ENCODE data around the gene POGLUT2.

The POGLUT2 gene

DNA sequence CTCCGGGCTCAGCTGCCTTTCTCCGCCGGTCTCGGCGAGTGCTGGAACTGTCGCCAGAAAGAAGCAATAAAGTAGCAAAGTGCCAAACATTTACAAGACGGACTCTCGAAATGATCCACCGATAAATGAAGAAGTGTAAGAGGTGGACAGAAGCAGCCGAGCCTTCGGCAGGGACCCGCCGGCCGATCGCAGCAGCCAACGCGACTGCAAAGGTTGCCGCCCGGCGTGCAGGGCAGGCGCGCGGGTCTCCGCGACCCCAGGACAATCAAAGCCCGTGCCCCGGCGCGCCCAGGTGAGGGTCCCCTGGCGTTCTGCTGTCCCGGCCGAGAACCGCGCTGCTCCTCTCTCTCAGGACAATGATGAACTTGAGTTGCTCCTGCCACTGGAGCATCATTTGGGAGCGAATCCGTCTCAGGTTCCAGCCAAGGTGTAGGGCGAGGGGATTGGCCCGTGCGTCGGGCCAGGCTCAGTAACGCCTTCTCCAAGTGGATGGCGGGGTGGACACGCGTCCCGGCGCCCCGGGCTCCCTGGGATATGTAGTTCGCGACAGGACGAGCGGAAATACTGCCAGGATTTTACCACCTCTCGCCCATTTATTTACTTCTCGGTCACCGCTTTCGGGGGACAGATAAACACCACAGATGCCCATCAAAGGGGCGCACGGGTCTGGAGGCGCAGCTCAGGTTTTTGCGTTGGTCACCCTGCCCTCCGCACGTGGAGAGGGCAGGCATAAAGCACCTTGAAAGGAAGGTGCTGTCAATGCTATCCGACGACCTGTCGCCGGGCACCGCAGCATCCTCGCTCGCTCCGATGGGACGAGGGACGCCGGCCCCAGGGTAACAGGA is at the start of gene POGLUT2, which contains the start of gene BIVM:
Gene POGLUT2, minus strand, starts transcription at position 396 of the 845 bp plus-strand sequence. Its CDS starts 306 bp downstream, at position 90.
Gene BIVM, plus strand, starts transcription at position 539 of the 845 bp plus-strand sequence. CDS start 8,149 bp downstream, outside the sequence.
- DNase-seq (ENCODE audit: low read depth) = peak; percentile 58

DNA sequence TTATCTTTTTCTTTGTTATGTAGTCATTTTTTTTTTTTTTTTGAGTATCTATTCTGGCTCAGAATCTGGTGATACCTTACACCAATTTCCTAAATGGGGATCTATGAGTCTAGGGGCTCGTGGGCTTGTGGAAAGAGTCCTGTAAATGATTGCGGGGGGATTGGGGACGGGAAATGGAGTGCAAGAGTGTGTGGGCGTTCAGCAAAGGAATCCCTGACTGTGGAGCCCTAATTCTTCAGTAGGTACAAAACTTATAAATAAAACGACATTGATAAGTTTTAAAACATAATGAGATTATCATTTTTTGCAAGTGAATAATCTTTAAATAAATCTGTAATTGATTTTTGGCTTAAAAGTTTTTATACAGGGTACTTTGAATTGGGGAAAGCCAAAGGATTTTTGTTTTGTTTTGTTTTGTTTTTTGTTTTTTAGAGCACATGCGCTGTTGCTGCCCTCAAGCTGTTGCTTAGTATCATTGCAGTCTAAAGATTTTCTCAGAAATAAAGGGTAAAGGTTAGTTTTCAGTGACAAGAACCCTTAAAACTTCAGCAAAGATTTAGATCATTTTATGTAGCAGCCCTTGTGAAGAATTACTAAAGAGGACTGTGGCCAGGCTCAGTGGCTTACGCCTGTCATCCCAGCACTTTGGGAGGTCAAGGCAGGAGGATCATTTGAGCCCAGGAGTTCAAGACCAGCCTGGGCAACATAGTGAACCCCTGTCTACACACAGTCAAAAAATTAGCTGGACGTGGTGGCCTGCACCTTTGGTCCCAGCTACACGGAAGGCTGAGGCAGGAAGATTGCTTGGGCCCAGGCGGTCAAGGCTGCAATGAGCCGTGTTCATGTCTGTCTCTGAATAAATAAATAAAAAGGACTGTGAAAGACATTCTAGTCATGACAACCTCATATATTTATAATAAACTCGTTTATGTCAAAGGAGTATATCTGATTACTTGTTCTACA is 48.8 kb upstream of the POGLUT2 start:
- no peak for DNase-seq (ENCODE audit: low read depth)

DNA sequence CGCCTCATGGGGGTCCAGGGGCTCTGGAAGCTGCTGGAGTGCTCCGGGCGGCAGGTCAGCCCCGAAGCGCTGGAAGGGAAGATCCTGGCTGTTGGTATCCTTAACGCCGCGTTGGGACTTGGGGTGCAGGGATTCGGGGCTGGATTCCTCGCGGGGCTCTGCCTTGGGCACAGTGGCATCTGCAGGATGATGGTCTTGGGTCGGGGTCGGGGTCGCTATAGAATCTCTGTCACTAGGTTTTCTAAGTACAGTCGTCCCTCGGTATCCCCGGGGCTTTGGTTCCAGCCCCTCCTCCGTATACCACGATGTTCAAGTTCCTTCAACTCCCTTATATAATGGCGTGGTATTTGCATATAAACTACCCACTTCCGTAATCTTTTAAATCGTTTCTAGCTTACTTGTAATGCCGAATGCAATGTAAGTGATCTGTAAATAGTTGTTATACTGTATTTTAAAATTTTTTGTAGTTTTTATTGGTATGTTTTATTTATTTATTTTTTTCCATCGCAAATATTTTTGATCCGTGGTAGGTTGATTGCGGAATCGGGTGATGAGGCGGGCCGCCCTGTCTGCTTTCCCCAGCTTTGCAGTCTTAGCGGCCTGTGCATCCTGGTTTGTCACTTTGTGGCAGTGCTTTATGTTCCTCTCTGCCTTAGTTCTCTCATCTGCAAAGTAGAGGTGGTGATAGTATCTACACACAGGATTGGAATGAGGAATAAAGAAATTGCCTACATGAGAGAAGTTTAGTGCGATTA is 47.7 kb upstream of the POGLUT2 start:
- DNase-seq (ENCODE audit: low read depth) = no peak

DNA sequence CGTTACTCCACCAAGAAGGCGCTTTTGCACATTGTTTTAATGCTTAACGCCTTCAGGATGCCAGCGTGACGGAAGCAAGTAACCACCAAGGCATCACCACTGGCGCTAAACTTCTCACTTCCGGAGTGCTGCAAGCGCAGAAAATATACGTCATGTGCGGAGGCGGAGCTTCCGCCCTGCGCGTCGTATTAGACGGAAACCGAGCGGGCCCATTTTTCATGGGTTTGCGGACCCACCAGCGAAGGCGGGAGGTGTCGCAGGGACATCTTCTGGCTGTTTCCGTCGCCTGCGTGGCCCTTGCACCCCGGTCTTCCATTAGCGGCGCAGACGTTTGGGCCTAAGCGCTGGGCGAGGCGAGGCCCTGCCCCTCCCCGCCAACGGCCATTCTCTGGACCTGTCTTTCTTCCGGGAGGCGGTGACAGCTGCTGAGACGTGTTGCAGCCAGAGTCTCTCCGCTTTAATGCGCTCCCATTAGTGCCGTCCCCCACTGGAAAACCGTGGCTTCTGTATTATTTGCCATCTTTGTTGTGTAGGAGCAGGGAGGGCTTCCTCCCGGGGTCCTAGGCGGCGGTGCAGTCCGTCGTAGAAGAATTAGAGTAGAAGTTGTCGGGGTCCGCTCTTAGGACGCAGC is 47.0 kb upstream of the POGLUT2 start, which contains the start of gene ERCC5:
Gene ERCC5, plus strand, starts transcription at position 403 of the 631 bp plus-strand sequence. CDS start 235 bp downstream, outside the sequence.
- peak; percentile 69 for DNase-seq (ENCODE audit: low read depth)

DNA sequence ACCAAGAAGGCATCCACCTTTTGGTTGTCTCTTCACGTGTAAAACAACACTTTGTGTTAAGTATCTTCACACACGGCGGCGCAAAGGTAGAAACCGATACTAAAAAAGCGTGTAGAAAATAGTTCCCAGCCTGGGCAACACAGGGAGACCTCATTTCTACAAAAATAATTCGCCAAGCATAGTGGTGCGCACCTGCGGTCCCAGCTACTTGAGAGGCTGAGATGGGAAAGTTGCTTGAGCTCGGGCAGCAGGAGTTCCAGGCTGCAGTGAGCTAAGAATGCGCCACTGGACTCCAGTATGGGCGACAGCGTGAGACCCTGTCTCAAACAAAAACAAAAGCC is 46.5 kb upstream of the POGLUT2 start:
- no peak for DNase-seq (ENCODE audit: low read depth)

DNA sequence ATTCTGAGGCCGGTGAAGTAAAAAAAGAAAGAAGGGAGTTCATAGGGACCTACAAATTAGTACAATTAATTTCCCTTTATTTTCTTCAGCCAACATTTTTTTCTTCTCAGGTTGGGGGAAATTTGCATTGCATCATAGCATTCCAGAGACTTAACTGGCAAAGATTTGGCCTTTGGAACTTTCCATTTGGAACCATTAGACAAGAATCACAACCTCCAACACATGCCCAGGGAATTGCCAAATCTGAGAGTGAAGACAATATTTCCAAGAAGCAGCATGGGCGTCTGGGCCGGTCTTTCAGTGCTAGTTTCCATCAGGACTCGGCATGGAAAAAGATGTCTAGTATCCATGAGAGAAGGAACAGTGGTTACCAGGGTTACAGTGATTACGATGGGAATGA is 40.7 kb upstream of the POGLUT2 start:
- no peak for DNase-seq (ENCODE audit: low read depth)

DNA sequence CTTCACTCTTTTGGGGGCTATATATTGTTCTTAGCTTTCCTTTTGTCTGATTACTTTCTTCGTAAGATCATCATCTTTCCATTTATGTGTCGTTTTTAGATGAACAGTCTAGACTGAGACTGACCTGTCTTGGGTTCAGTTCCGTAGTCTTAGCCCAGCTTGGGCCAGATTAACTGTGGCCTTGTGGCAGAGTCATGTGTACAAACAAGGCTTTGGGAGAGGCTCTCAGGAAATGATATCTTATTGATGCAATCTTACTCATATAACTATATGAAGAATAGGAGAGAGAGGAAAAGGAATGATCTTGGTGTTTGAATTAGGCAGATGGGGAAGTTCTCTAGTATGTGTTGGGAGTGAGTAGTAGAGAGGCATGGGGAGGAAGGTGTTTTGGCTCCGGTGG is 40.2 kb upstream of the POGLUT2 start:
- DNase-seq (ENCODE audit: low read depth) = no peak

DNA sequence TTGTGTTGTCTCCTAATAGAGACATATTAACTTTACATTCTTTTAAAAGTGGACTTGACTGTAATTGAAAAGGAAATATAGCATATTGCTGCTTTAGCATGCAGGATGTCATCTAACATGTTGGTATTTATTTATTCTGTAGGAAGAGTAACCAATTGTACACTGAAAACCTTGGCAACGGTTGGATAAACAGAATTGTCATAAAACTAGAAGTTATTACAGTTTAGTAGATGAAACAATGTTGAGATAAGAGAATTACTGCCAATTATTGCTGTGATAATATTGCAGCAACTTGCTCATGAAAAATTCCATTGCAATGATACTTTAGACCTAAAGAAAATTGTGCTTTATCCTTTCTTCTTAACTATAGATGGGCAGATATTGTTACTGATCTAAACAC is 39.5 kb upstream of the POGLUT2 start:
- no peak for DNase-seq (ENCODE audit: low read depth)

DNA sequence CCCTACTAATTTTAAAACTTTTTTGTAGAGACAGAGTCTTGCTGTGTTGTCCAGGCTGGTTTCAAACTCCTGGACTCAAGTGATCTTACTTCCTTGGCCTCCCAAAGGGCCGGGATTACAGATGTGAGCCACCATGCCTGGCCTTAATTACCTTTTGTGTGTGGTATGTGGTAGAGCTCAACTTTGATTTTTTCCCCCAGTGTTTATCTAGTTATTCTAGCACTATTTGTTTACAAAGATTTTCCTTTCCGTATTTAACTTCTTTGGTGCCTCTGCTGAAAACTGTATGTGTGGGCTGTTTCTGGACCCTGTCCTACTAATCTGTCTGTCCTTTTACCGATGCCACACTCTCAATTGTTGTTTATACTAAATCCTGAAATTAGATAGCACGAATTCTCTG is 37.7 kb upstream of the POGLUT2 start:
- DNase-seq (ENCODE audit: low read depth) = no peak

DNA sequence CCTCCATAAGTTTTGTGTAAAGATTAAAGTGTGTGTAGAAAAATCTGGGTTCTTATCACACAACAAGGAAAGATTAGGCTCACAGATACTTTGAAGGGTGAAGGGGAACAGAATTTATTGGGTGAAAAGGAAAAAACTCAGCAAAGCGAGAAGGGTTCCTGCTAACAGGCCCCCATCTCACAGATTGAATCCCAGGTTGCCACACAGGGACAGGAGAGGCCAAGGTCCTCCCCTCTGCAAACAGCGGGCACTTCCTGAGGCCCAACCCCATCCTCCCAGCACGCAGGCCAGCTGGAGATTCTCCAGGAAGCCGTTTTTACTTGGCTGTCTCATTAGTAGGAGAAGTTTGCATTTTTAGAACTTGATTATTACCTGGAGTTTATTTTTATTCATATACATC is 31.9 kb upstream of the POGLUT2 start:
- no peak for DNase-seq (ENCODE audit: low read depth)

DNA sequence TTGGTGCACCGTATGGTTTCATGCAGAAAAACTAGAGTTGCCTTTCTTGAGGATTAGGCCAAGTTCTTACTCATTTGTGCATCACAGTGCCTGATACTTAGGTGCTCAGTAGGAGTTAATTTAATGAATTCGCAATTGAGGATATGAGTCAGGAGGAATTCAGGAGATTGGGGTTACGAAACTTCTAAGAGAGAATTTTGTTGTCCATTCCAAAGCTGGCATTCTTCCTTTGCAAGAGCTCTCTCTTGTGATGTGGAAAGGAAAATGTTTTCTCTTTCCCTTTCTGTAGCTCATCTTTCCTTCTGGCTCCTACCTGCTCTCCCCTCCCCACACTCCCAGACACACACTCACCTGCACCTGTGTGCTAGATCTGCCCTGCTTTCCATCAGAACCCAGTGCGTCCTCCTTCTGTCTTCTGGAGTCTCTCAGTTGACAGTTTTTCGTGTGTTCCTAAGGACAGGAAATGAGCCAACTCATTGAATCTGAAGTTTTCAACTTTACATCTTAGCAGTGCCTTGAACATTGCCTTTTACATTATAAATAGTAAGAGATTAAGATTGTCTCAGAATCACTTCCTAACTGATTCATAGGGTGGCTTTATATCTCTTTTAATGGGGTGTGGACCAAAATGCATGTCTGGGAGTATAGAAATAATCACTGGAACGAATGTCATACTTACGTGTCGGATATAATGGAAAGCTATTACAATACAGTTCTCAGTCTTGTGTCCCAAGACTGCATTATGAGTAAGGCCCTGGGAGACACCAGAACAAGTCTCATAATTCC is 27.3 kb upstream of the POGLUT2 start:
- peak; percentile 68 for DNase-seq (ENCODE audit: low read depth)

DNA sequence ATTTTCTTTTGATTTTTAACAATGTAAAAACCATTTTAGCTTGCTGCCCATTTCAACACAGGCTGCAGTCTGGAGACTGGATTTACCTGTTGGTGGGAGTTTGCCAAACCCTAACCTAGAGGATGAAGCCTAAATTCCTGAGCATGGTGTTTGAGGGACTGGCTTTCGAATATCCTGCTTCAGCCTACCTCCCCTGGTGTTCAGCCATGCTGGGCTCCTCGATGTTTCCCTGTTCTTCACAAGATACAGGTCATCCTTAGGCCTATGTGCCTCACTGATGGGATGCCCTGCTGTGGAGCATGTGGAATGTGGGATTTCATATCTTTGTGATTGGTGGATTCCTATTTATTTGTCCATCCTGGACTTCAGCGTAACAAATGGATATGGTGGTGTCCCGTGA is 26.6 kb upstream of the POGLUT2 start:
- no peak for DNase-seq (ENCODE audit: low read depth)

DNA sequence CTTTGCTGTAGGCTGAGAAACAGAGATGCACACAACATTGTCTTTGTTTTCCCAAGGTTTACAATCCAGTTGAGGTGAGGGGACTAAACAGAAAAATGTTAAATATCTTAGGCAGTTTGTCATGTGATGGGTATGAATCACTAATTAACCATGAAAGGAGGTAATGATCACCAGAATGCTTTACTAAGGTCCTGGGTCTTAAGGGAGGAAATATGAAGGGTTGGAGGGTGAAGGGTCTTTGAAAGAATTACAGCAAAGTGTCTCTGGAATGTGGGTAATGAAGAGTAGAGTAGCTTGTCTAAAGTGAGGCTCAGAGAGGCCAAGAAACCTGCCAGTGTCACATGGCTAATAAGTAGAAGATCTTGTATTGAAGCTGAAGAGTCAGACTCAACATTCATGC is 19.1 kb upstream of the POGLUT2 start:
- no peak for DNase-seq (ENCODE audit: low read depth)

DNA sequence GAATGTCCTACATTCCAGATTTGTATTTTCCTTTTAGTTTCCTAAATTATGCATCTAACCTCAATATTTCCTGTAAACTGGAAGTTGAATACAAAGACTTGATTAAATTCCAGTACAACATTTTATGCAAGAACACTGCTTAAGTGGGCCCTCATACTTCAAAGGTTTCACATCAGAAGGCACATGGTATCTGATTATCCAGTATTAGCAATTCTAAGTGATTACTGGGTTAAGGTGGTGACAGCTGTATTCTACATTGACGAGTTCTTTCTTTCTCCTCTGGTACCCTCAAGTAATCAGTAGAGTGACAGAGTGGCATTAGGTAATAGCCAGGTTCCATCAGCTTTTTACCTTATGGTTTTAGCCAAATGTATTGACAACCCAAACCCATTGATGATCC is 18.5 kb upstream of the POGLUT2 start:
- DNase-seq (ENCODE audit: low read depth) = no peak

DNA sequence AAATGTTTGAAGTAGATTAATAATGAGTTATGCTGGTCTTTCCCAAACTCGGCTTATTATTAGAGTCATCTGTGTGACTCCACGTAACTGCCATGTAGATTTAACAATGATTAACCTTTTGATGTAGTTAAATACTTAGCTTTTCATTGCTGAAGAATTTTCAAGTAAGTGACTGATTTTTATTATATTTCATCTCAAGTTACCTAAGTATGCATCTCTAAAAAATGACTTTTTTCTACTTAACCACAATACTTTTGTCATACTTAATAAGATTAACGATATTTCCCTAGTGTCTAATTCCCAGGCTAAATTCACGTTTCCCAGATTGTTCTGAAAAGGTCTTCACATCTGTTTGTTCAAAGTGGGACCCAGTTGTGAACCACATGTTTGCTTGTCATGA is 17.9 kb upstream of the POGLUT2 start:
- DNase-seq (ENCODE audit: low read depth) = no peak

DNA sequence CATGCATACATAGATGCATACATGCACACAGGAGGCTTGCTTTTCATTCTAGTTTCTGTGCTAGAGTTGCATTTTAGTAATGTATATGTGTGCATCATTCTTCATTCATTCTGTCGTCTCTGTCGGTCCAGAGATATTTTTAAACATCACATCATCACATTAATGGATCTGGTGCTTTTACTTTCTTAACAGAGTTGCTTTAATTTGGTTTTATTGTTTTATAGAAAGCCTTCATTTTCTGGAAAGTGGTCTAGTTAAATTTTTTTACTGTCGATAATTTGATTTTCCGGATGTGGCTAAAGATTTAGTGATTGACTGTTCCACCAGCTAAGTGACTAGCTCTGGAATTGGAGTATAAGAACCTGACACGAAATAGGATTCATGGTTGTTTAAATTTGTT is 17.0 kb upstream of the POGLUT2 start:
- no peak for DNase-seq (ENCODE audit: low read depth)

DNA sequence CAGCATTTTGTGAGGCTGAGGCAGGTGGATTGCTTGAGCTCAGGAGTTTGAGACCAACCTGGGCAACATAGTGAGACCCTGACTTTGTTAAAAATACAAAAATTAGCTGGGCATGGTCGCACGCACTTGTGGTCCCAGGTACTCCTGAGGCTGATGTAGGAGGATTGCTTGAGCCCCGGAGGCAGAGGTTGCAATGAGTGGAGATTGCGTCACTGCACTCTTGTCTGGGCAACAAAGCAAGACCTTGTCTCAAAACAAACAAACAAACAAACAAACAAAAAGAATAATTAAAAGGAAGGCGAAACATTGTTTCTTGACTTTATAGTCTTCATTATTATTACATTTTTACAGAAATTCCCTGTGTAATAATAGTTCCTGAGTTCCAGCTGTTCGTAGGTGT is 16.0 kb upstream of the POGLUT2 start:
- no peak for DNase-seq (ENCODE audit: low read depth)

DNA sequence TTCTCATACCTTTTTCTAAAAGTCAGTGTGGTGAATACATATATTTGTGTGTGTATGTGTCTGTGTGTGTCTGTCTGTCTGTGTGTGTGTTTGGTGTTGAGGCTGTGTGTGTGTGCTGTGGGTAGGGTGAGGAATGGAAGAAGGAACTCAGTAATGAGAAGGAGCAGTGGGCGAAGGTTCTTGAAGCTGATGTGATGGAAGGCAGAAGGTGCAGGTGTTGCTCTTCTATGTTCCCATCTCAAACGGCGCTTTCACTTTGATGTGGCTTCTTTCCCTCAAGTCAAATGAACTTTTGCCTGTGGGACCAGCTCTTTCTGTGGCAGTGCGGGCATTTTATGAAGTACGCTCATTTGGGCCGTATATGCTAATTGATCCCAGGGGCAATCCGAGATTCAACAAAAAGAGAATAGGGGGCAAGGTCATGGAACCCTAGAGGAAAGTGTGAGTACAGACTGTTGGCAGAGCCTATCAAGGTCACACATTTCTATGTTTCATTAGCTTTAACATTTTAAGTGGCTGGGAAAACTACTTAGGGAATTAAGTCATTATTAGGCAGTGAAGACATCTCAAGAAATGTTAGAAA is 15.3 kb upstream of the POGLUT2 start:
- DNase-seq (ENCODE audit: low read depth) = no peak

DNA sequence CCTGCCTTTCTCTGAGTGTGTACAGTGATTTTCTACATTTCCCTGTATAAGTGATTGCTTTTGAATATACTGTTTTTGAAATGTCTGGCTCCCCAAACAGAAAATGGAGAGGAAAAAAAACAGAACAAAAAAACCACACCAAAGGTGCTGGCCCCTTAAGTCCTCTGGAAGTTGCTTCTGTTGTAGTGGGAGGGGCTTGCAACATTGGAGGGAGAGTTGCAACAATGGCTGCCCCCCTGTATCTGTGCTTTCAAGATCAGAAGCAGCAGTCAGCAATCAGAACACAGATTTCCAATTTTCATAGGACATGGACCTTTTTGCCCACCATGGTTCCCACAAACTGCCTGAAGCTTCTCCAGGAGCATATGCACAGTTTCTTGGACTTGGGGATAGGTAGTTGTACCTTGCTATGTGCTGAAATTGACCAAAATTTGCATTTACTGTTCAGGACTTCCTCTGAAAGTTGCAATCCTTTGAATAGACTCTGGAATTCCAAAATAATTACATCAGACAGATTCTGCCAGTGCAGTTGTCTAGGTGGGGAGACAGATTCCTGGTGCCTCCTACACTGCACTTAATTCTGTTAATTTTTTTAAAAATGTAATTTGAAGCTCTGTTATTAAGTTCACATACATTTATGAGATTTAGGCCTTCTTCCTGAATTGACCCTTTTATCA is 14.0 kb upstream of the POGLUT2 start:
- DNase-seq (ENCODE audit: low read depth) = no peak

DNA sequence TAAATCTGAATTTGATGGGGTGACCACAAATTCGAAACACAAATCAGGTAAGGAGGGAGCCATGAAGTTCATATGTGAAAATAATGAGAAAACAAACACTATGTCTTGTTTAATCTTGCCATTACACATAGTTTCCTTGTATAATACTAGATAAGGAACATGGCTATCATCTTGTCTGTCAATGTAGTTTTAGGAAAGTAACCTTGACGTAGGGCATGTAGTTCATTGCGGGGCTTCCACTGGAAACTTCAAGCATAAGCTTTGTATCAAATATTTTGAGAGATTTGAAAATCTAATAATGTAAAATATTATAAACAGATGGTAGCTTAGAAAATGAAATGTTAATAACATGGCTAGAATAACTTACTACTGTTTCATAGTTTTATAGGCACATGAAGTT is 8.9 kb upstream of the POGLUT2 start:
- DNase-seq (ENCODE audit: low read depth) = no peak

Data from HS-5 (cell line).